T-helper 17 cell (primary cell): ENCODE data around the gene BLACAT1. TPM values are rescaled to one million over a fixed set of nuclear protein-coding genes. Genes with fewer than 3 reads are reported as not detected.

Source experiments
- ATAC-seq: fragments of 150-1000 bp; cut with Tn5 transposase; 2 replicates; pipeline ENCODE4 v1.10.0; 2021; ENCODE audit warnings: mild to moderate bottlenecking, moderate library complexity
- DNase-seq, 3 donors: peaks; one replicate each; pipeline versions ENCODE4 v3.0.0 to v3.0.0-alpha.2; 2020 to 2021
- H3K9me3 ChIP-seq: one replicate; pipeline ENCODE4 v1.7.0; 2013; ENCODE audit warnings: low read length, mild to moderate bottlenecking; ENCODE audit not compliant: control insufficient read depth, poor library complexity, severe bottlenecking
- H3K27ac Mint-ChIP-seq: one replicate; pipeline ENCODE4 v1.8.0; 2022; ENCODE audit warnings: mild to moderate bottlenecking, moderate library complexity, mixed read lengths
- H3K27me3 Mint-ChIP-seq: one replicate; pipeline ENCODE4 v1.8.0; 2022; ENCODE audit warnings: mixed read lengths
- H3K36me3 Mint-ChIP-seq: one replicate; pipeline ENCODE4 v1.8.0; 2022; ENCODE audit warnings: low read depth, mixed read lengths
- H3K4me1 Mint-ChIP-seq: one replicate; pipeline ENCODE4 v1.8.0; 2022; ENCODE audit warnings: mild to moderate bottlenecking, mixed read lengths
- H3K4me3 Mint-ChIP-seq: one replicate; pipeline ENCODE4 v1.8.0; 2022; ENCODE audit warnings: mild to moderate bottlenecking, moderate library complexity, mixed read lengths
- total RNA-seq, 4 donors: library from RNA in 2 of 4; stranded (reverse) in 2 of 4; gene quantifications; one replicate each; pipeline ENCODE4 v1.2.3 and lab custom pipeline; 2022 to 2026

The BLACAT1 gene
- total RNA-seq (under 1 TPM; 0.10 TPM), total RNA-seq (lab: John Stamatoyannopoulos, UW) (0.08 to 0.35 reads per million in 2 donors)

- H3K27ac Mint-ChIP-seq = peak within 1 kb of the TSS; percentile 57
- ATAC-seq (no peak), DNase-seq (no peak)
Observed at GRCh38 chr1:205455581-205456382, at the start of gene BLACAT1. Gene BLACAT1, minus strand, starts transcription at chr1:205456045.

DNA sequence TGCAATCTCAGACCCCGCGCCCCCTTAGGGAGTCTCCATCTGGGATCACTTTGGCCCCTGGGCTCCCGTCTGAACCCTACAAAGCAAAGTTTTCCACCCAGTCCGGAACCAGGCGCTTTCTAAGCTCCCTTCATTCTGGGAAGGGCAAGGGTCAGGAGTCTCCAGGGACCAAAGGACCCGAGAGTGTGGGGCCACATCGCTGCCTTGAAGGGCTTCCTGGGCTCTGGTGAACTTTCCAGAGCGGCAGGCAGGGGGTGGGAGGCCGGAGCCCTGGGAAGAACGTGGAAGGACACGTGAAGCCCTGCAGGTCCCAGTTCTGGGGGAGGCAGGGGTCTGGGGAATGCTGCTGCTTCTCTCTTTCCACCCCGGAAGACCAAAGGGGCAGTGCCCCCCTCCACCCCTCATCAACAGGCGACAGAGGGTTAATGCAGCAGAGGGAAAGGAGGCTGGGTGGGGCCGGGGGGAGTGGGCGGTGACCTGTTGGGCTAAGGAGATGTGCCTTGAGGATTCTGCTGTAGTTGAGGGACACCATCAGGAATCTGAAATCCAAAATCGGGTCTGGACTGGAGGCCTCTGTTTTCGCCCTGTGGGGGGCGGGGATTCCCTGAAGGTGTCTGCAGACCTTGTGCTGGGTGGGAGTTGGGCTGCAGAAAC, 49.4 kb upstream of the BLACAT1 start:
- no peak for ATAC-seq
- Mint-ChIP-seq H3K36me3 (no peaks in the 10 kb centered on the region), H3K4me3 (peak overlapping the region; percentile 89), H3K27ac (peak overlapping the region; percentile 43), H3K4me1 (peaks cover 8% of the 10 kb centered on the region), H3K27me3 (no peaks in the 10 kb centered on the region)
- H3K9me3 ChIP-seq = no peaks in the 10 kb centered on the region
- DNase-seq = no peak

More at GRCh38 chr1:205455581-205456382, at the start of gene BLACAT1:
- Mint-ChIP-seq H3K4me1 (peaks cover 17% of the 10 kb centered on the region), H3K36me3 (peaks cover 5% of the 10 kb centered on the region), H3K27me3 (peaks cover 88% of the 10 kb centered on the region), H3K4me3 (peak within 1 kb of the TSS; percentile 87)
- H3K9me3 ChIP-seq = no peaks in the 10 kb centered on the region

GRCh38 chr1:205504311-205505075, 48.6 kb upstream of the BLACAT1 start, which contains the start of gene CDK18:
Gene CDK18, plus strand, starts transcription at chr1:205504669. Its CDS starts 18,499 bp downstream, at chr1:205523168.
- DNase-seq = peak in 1 of 3 donors; percentile 26
- Mint-ChIP-seq H3K27me3 (no peaks in the 10 kb centered on the region), H3K36me3 (no peaks in the 10 kb centered on the region), H3K4me1 (peaks cover 8% of the 10 kb centered on the region), H3K4me3 (peak within 1 kb of the TSS; percentile 89), H3K27ac (peak within 1 kb of the TSS; percentile 43)
- no peaks in the 10 kb centered on the region for H3K9me3 ChIP-seq
- peak; percentile 82 for ATAC-seq

DNA sequence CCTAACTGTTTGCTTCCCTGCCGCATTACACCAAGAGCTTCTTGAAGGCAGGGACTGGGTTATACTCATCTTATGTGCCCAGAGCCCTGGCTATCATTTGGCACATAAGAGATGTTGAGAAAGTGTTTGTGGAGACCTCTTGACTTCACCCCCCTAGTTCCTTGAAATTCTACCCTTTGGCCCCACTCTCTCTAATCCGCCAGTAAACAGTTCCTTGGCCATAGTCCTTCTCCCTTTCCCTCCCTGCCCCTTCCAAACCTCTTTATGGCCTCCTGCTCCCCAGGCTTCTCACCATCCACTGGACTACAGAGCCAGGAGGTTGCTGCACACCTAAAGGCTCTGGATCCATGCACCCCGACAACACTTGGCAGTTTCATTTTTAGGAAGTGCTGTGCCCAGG, 47.1 kb upstream of the BLACAT1 start:
- H3K9me3 ChIP-seq = no peaks in the 10 kb centered on the region
- Mint-ChIP-seq H3K4me3 (peak overlapping the region; percentile 52), H3K27me3 (no peaks in the 10 kb centered on the region), H3K4me1 (peaks cover 8% of the 10 kb centered on the region), H3K36me3 (no peaks in the 10 kb centered on the region), H3K27ac (peak overlapping the region; percentile 47)
- no peak for DNase-seq
- ATAC-seq = no peak

DNA sequence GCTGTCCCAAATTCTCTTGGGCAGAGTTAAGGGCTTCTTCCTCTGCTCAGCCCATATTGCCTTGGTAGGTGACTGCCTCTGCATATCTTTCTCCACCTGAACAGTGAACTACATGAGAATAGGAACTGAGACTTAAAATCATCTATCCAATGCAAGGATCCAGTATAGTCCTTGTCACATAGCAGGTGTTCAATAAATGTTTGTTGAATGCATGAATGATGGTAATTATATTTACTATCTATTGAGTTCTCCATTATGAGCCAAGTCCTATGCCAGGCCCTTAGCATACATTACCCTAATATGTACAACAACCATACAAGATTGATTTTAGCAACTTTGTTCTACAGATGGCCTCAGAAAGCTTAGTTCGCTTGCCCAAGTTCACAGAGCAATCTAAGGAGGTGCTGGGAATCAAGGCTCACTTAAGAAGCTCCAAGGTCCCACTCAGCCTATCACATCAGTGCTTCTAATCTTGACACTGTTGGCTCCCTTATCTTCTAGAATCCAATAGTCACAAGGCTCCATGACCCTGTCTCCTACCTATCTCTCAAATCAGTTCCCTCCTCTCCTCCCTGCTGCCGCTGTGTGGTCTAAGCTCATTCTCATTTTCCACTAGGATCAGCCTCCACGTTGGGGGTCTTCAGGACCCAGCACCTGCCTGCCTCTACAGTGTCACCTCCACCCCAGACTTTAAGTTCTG, 46.4 kb upstream of the BLACAT1 start:
- no peak overlapping the region for H3K4me3 Mint-ChIP-seq
- no peaks in the 10 kb centered on the region for H3K9me3 ChIP-seq
- H3K27me3 Mint-ChIP-seq = no peaks in the 10 kb centered on the region
- peak overlapping the region; percentile 47 for H3K27ac Mint-ChIP-seq
- no peak for DNase-seq
- peaks cover 8% of the 10 kb centered on the region for H3K4me1 Mint-ChIP-seq
- no peak for ATAC-seq
- H3K36me3 Mint-ChIP-seq = no peaks in the 10 kb centered on the region

DNA sequence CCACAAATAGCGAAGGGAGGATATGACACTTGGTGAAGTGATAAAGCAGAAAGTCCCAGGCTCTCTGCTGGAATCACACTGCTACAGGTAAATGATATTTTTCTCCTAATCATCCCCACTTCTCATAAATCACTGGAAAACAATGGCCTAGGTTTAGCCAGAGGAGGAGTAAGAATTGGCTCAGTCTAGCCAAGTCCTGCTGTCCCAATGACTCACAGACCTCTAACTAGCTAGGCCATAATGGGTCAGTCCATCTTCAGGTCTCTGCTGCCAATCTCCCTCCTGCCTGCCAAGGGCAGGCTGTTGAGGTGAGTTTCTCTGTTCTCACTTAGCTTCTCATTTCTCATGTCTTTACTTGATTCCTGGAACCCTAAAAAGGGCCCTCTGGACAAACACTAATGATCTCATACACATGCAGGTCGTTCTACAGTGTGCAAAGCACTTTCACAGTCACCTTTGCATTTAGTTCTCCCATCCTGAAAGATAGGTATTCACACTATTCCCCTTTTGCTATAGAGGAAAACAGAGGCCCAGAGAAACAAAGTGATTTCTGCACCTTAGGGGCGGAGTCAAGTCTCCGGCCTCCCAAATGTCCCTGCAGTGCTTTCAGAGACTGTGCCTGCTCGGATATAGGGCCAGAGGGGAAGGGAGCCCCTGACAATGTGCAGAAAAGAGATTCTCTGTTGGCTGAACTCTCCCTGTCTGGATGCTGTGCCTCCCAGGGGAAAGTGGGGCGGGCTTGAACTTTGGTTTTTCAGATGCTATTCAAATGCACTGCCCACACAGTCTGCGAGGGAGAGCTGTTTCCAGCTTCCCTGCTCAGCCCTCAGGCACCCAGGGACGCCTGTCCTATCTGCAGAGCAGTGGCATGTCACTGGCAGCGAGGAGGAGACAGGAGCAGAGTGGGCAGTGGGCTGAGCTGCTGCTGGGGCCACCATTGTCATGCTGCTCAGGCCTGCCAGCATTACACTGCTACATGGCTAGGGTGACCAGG, 44.7 kb upstream of the BLACAT1 start:
- peak overlapping the region; percentile 24 for H3K27ac Mint-ChIP-seq
- H3K4me3 Mint-ChIP-seq = no peak overlapping the region
- H3K4me1 Mint-ChIP-seq = peaks cover 8% of the 10 kb centered on the region
- peaks cover 12% of the 10 kb centered on the region for H3K27me3 Mint-ChIP-seq
- ATAC-seq (no peak), DNase-seq (no peak)
- no peaks in the 10 kb centered on the region for H3K36me3 Mint-ChIP-seq
- no peaks in the 10 kb centered on the region for H3K9me3 ChIP-seq

DNA sequence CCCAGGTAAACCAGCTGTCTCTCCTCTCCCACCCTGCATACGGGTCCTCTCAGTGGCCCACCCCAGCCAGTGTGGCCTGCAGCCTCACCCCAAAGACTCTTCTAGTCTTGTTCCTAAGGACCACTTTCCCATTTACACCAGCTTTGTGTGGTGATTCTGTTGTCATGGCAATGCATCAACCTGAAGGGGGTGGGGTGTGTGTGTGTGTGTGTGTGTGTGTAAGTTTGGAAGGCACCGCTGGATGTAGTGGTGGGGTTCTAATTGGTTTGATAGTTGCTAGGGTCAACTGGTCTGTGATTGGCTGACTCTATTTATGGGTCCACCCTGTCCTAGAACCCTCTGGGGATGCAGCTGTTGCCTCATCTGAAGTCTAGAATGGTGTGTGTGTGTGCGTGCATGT, 43.9 kb upstream of the BLACAT1 start:
- Mint-ChIP-seq H3K36me3 (no peaks in the 10 kb centered on the region), H3K27me3 (peaks cover 17% of the 10 kb centered on the region), H3K27ac (no peak overlapping the region), H3K4me3 (no peak overlapping the region), H3K4me1 (peaks cover 7% of the 10 kb centered on the region)
- DNase-seq (no peak), ATAC-seq (no peak)
- H3K9me3 ChIP-seq = no peaks in the 10 kb centered on the region

DNA sequence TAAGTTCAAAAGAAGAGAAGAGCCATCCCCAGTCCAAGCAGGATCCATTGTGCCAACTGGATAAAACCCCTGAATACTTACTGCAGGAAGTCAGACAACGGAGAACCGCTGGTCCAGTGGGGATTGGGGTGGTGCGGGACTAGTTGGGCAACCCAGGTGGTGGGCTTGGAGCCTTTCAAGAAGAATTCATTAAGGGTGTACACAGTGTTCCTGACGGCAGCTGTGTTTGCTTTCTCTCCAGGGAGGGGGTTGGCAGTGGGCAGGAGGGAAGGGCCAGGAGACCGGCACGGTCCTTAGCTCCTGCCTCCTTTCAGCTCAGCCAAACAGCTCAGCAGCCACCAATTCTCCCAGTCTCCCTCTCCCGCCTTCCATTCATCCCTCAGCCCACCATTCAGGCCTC, 41.5 kb upstream of the BLACAT1 start:
- Mint-ChIP-seq H3K27ac (no peak overlapping the region), H3K36me3 (no peaks in the 10 kb centered on the region), H3K4me1 (no peaks in the 10 kb centered on the region), H3K4me3 (no peak overlapping the region), H3K27me3 (peaks cover 38% of the 10 kb centered on the region)
- no peaks in the 10 kb centered on the region for H3K9me3 ChIP-seq
- no peak for ATAC-seq
- DNase-seq = no peak

DNA sequence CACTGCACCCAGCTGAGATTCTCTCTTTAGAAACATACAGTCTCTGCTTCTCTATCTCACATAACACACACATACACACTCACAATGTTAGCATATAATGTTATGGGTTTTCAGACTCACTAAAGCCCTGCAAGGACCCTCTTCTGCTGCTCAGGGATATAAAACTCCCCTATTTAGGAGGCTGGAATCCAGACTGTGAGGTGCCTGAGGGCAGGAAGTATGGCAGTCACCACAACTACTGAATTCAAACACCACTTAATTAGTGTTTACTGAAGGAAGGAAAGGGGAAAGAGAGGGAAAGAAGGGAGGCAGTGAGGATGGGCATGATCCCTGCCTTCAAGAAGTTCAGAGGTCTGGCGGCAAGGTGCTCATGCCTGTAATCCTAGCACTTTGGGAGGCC, 40.8 kb upstream of the BLACAT1 start:
- no peaks in the 10 kb centered on the region for H3K4me1 Mint-ChIP-seq
- peak overlapping the region; percentile 66 for H3K27ac Mint-ChIP-seq
- DNase-seq (no peak), ATAC-seq (no peak)
- no peak overlapping the region for H3K4me3 Mint-ChIP-seq
- peaks cover 42% of the 10 kb centered on the region for H3K27me3 Mint-ChIP-seq
- no peaks in the 10 kb centered on the region for H3K9me3 ChIP-seq
- no peaks in the 10 kb centered on the region for H3K36me3 Mint-ChIP-seq

DNA sequence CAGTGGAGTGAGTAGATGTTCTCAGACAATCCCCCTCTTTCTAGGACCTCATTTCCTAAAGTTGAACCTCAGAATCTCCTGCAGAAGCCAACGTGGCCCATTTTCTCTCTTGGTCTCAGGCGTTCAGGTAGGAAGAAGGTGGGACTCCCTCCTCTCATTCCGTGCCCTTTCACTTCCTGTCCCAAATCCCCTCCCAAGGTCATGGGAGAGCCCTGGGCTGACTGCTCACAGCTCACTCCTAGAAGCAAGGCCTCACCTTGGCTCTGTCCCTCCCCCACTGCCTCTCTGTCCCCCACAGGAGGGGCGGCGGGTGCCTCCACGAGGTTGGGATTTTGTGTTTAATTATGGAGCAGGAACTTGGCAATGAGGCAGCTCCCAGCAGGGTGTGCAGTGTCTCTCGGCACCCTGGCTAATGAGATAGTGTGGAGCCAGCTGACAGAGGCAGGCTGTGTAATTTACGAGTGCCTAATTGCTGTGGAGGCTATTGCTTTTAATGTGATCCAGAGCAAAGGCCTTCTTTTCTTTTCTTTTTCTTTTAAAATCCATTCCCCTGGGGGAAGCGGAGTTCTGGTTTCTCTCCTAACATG, 39.5 kb upstream of the BLACAT1 start:
- Mint-ChIP-seq H3K4me1 (no peaks in the 10 kb centered on the region), H3K36me3 (no peaks in the 10 kb centered on the region), H3K27ac (no peak overlapping the region), H3K27me3 (peaks cover 48% of the 10 kb centered on the region), H3K4me3 (no peak overlapping the region)
- no peaks in the 10 kb centered on the region for H3K9me3 ChIP-seq
- no peak for ATAC-seq
- DNase-seq = no peak

GRCh38 chr1:205494115-205494514, 38.3 kb upstream of the BLACAT1 start:
- Mint-ChIP-seq H3K4me3 (no peak overlapping the region), H3K27me3 (peaks cover 48% of the 10 kb centered on the region), H3K36me3 (no peaks in the 10 kb centered on the region), H3K4me1 (no peaks in the 10 kb centered on the region), H3K27ac (no peak overlapping the region)
- H3K9me3 ChIP-seq = no peaks in the 10 kb centered on the region
- ATAC-seq (no peak), DNase-seq (no peak)
